ENCODE results near the gene TTLL10. TPM values are rescaled to one million over a fixed set of nuclear protein-coding genes. Genes with fewer than 3 reads are reported as not detected.

The TTLL10 gene
- total RNA-seq, 4 donors from 2014 or later, result 0.40 to 0.48 TPM; not detected in 2

DNA sequence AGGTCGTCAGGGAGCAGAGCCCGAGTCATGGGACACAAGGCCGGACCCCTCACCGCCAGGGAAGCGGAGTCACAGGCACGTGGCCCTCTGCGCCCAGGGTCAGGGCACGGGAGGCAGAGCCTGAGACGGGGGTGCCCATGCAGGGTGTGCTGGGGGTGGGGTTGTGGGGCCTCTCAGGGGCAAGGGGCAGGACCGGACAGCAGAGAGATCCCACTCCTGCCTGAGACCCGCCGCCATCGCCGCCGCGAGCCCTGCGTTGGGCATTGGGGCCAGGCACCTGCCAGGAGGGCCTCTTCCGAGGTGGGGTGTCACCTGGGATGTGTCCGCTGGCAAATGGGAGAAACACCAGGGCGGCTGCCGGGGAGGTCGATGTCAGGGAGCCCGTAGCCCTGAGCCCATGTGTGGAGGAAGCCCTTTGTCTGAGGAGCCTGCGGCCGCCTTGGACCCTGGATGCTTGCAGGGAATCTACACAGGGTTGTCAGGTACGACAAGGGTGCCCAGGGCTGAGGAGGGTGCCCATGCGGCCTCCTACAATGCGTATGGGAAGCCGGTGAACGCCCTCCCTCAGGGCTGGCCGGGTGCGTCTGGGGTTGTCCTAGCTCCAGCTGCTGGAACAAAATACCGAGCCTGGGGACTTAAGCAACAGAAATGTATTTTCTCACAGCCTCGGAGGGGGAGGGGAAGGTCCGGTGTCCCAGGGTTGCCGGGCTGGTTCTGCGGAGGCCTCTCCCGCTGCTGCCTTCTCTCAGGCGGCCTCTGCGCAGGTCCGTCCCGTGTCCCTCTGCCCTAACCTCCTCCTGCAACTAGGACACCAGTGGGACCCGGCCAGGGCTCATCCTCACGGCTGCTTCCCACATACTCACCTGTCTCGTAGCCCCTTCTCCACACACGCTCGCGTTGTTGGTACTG, 41.4 kb upstream of the TTLL10 start:
- intact Hi-C loops (cut with DNase I; ENCODE audit: low total_unique reads) (no loop called here), in situ Hi-C loops (cut with MboI; ENCODE audit: low pct_ligation_motif_present in 1 of 4, low pct_unique_long_range_greater_than_20kb in 1 of 4, low sequenced_read_pairs in 3 of 4) (no loop called here)
- peak overlapping the region in 2 of 4 donors; percentile 25 to 29 for H3K4me3 ChIP-seq
- peak; percentile 70 for DNase-seq
- H3K27ac ChIP-seq, result peak overlapping the region; percentile 88 to 93 (median 92)
- no peaks in the 10 kb centered on the region for H3K9me3 ChIP-seq
- TF ChIP-seq POLR2A (IDR thresholded peaks at IDR 0.05) (peak; percentile 60), CTCF (IDR thresholded peaks at IDR 0.05) (no peak), POLR2AphosphoS5 (IDR thresholded peaks at IDR 0.05) (peak in 2 of 3 donors; percentile 48 to 59), EP300 (IDR thresholded peaks at IDR 0.05; ENCODE audit: low read depth) (no peak)
- no peaks in the 10 kb centered on the region for H3K36me3 ChIP-seq
- WGBS, 2 donors (ENCODE audit: low coverage in 1 of 2), result 51 to 60% methylated on average over 8 to 48 of the region's 48 CpGs
- H3K27me3 ChIP-seq, result peaks cover 8% of the 10 kb centered on the region
- H3K4me1 ChIP-seq, result peaks cover 12 to 69% (median 37%) of the 10 kb centered on the region in 4 donors

GRCh38 chr1:1132956-1133750, 40.5 kb upstream of the TTLL10 start:
- H3K4me3 ChIP-seq, result peak overlapping the region in 2 of 4 donors; percentile 25 to 29
- peaks cover 12 to 77% (median 45%) of the 10 kb centered on the region in 4 donors for H3K4me1 ChIP-seq
- H3K9me3 ChIP-seq, result no peaks in the 10 kb centered on the region
- peaks cover 13% of the 10 kb centered on the region for H3K27me3 ChIP-seq
- WGBS, 2 donors (ENCODE audit: low coverage in 1 of 2), result 50% methylated on average over 22 of the region's 32 CpGs; no CpG with 5 or more reads in 1 of the 2 donors
- in situ Hi-C loops (cut with MboI; ENCODE audit: low pct_ligation_motif_present in 1 of 4, low pct_unique_long_range_greater_than_20kb in 1 of 4, low sequenced_read_pairs in 3 of 4) (no loop called here), intact Hi-C loops (cut with DNase I; ENCODE audit: low total_unique reads) (no loop called here)
- peak overlapping the region; percentile 88 to 93 (median 92) for H3K27ac ChIP-seq
- no peaks in the 10 kb centered on the region for H3K36me3 ChIP-seq
- TF ChIP-seq POLR2A (IDR thresholded peaks at IDR 0.05), result peak; percentile 78
- no peak for TF ChIP-seq CTCF (IDR thresholded peaks at IDR 0.05)
- peak; percentile 46 to 85 (median 70) for TF ChIP-seq POLR2AphosphoS5 (IDR thresholded peaks at IDR 0.05)
- DNase-seq, result peak; percentile 86

GRCh38 chr1:1134300-1134970, 39.2 kb upstream of the TTLL10 start:
- intact Hi-C loops (cut with DNase I; ENCODE audit: low total_unique reads), result no loop called here
- Histone ChIP-seq H3K4me1 (peaks cover 12 to 76% (median 45%) of the 10 kb centered on the region in 4 donors), H3K9me3 (no peaks in the 10 kb centered on the region), H3K27me3 (peaks cover 13% of the 10 kb centered on the region), H3K27ac (peak overlapping the region; percentile 88 to 93 (median 92)), H3K4me3 (no peak overlapping the region), H3K36me3 (no peaks in the 10 kb centered on the region)
- in situ Hi-C loops (cut with MboI; ENCODE audit: low pct_ligation_motif_present in 1 of 4, low pct_unique_long_range_greater_than_20kb in 1 of 4, low sequenced_read_pairs in 3 of 4), result no loop called here
- WGBS, 2 donors (ENCODE audit: low coverage in 1 of 2), result 88% methylated on average over 27 of the region's 28 CpGs; no CpG with 5 or more reads in 1 of the 2 donors
- DNase-seq, result no peak
- TF ChIP-seq EP300 (IDR thresholded peaks at IDR 0.05; ENCODE audit: low read depth), result no peak
- TF ChIP-seq POLR2AphosphoS5 (IDR thresholded peaks at IDR 0.05), result no peak
- TF ChIP-seq POLR2A (IDR thresholded peaks at IDR 0.05), result no peak
- TF ChIP-seq CTCF (IDR thresholded peaks at IDR 0.05), result no peak

Data from transverse colon (tissue), 4 donors.